K562 (cell line): ENCODE results near the gene MEAF6. TPM values are rescaled to one million over a fixed set of nuclear protein-coding genes. Genes with fewer than 3 reads are reported as not detected.

Source experiments
- CBFB ChIP-seq: sonication (generic); formaldehyde crosslinking; IDR thresholded peaks from 2 replicates; pipeline ENCODE4 v1.4.0; 2020; ENCODE audit warnings: mild to moderate bottlenecking, missing genetic modification reagents
- CSDE1 ChIP-seq, 2 experiments: fragments of 450-650 bp; IDR thresholded peaks; 2 replicates each; pipeline ENCODE4 v1.6.1; 2016; ENCODE audit warnings: mild to moderate bottlenecking in 1 of 2
- FOXK2 ChIP-seq, 2 experiments: fragments of 450-650 bp; IDR thresholded peaks in 1 of 2; conservative IDR thresholded peaks in 1 of 2; 2 replicates each; pipeline ENCODE4 v1.6.1; 2016; ENCODE audit warnings: low read depth in 2 of 2, mild to moderate bottlenecking in 1 of 2
- FOXM1 ChIP-seq, 2 experiments: fragments of 450-650 bp in 1 of 2; sonication (generic) in 1 of 2; formaldehyde crosslinking in 1 of 2; IDR thresholded peaks; 2 replicates each; pipeline versions ENCODE4 v1.6.1 to v1.9.0; 2017 to 2022; ENCODE audit warnings: low read depth in 2 of 2, mild to moderate bottlenecking in 2 of 2, missing genetic modification reagents in 1 of 2, moderate library complexity in 1 of 2
- PTBP1 ChIP-seq: fragments of 200-400 bp; formaldehyde crosslinking; IDR thresholded peaks from 2 replicates; pipeline ENCODE4 v1.6.1; 2017; ENCODE audit warnings: low read depth, low read length
- RBM22 ChIP-seq: fragments of 200-400 bp; formaldehyde crosslinking; IDR thresholded peaks from 2 replicates; pipeline ENCODE4 v1.6.1; 2018; ENCODE audit warnings: low read length, low read depth; ENCODE audit not compliant: poor library complexity, severe bottlenecking
- RUNX1 ChIP-seq: sonication (generic); IDR thresholded peaks from 2 replicates; pipeline ENCODE4 v1.6.1; 2016; ENCODE audit warnings: antibody characterized with exemption, low read depth
- STAG1 ChIP-seq: sonication (generic); formaldehyde crosslinking; IDR thresholded peaks from 2 replicates; pipeline ENCODE4 v1.5.0; 2020; ENCODE audit warnings: missing genetic modification reagents, borderline replicate concordance
- TCF3 ChIP-seq: sonication (generic); formaldehyde crosslinking; IDR thresholded peaks from 2 replicates; pipeline ENCODE4 v1.4.0; 2020; ENCODE audit warnings: mild to moderate bottlenecking, missing genetic modification reagents
- TEAD2 ChIP-seq: fragments of 450-650 bp; IDR thresholded peaks from 2 replicates; pipeline ENCODE4 v1.6.1; 2016; ENCODE audit warnings: missing genetic modification characterization, control low read depth, missing compliant biosample characterization
- ZNF24 ChIP-seq: fragments of 450-650 bp; IDR thresholded peaks from 2 replicates; pipeline ENCODE4 v1.6.1; 2016
- ZNF77 ChIP-seq: fragments of 250-450 bp; sonication (Bioruptor Pico); IDR thresholded peaks from 2 replicates; pipeline ENCODE4 v1.5.0; 2020
- polyA plus RNA-seq, 8 experiments: library from polyadenylated mRNA; depleted of rRNA in 4 of 8; stranded (reverse) in 5 of 8; unstranded in 3 of 8; fragments of >200 nt; fragmentation: Nextera tagmentation in 2 of 8; fragmentation: Illumina TruSeq in 1 of 8; extraction: Ambion mirVana in 2 of 8; extraction: Trizol in 1 of 8; gene quantifications; 2 replicates each; pipeline versions ENCODE4 v1.2.1 to v1.2.3, GENCODE V29; 2011 to 2014; ENCODE audit warnings: inconsistent platforms in 1 of 8, missing spikeins in 1 of 8
- total RNA-seq, 7 experiments: library from RNA; depleted of rRNA in 6 of 7; stranded (reverse); fragments of >200 nt in 6 of 7; fragmentation: Illumina TruSeq in 2 of 7; extraction: Trizol in 2 of 7; gene quantifications; 2 replicates each; pipeline versions ENCODE4 v1.2.1 to v1.2.3, GENCODE V29; 2011 to 2021; ENCODE audit warnings: low replicate concordance in 1 of 7
- TF ChIP-seq, protein P1 (sequence below): fragments of 450-650 bp; formaldehyde crosslinking; IDR thresholded peaks from 2 replicates; pipeline ENCODE4 v1.4.0; 2022; ENCODE audit warnings: missing genetic modification characterization
- TF ChIP-seq, protein P2 (sequence below): fragments of 450-650 bp; formaldehyde crosslinking; IDR thresholded peaks from 2 replicates; pipeline ENCODE4 v1.4.0; 2020; ENCODE audit warnings: mild to moderate bottlenecking, moderate library complexity
- TF ChIP-seq, protein P3 (sequence below): fragments of 450-650 bp; formaldehyde crosslinking; IDR thresholded peaks from 2 replicates; pipeline ENCODE4 v1.4.0; 2020; ENCODE audit warnings: mild to moderate bottlenecking, moderate library complexity
- TF ChIP-seq, protein P4 (sequence below), 2 experiments: fragments of 450-650 bp; conservative IDR thresholded peaks; 2 replicates each; pipeline ENCODE4 v1.6.1; 2017; ENCODE audit warnings: mild to moderate bottlenecking in 2 of 2, moderate library complexity in 2 of 2
- TF ChIP-seq, protein P5 (sequence below): fragments of 450-650 bp; conservative IDR thresholded peaks from 2 replicates; pipeline ENCODE4 v1.6.1; 2016; ENCODE audit warnings: missing genetic modification characterization, low read depth, mild to moderate bottlenecking, control low read depth, missing compliant biosample characterization
- TF ChIP-seq, protein P6 (sequence below): sonication (generic); formaldehyde crosslinking; IDR thresholded peaks from 2 replicates; pipeline ENCODE4 v1.4.0; 2020; ENCODE audit warnings: mild to moderate bottlenecking, missing genetic modification reagents

Gene MEAF6
- total and polyA plus RNA-seq, 9 of the 15 experiments (the other 6 are each of a cell fraction or from before 2014, with no cell fraction given) = 55.0 to 151 (median 92.3) TPM

DNA sequence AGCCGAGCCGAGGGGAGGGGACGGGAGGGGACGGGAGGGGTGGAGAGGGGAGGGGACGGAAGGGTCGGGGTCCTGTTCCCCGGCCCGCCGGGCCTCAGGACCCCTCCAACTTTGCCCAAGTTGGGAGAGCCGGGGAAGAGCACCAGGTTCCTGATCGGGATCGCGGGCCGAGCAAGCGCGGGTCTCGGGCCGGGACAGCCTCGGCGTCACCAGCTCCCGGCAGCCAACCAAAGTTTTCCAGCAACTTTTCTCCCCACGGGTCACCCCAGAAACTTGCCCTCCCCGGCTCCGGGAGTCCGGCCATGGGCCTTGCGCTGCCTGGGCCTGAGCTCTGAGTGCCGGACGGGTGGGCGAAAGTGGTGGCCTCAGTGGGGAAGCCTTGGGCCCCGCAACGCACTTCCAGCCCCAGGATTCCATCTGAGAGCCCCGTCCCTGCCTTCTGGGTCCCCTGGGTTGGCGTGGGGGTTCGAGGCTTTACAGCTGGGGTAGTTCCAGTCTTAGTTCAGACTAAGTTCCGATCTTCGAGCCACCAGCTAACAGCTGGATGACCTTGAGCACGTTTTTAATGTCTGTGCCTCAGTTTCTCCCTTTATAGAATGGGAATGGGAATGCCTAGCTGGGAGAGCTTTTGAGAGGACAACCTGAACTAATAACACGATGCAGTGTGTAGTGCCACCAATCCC, 39.7 kb downstream of the MEAF6 start (continued):
- TF ChIP-seq, protein P1, sequence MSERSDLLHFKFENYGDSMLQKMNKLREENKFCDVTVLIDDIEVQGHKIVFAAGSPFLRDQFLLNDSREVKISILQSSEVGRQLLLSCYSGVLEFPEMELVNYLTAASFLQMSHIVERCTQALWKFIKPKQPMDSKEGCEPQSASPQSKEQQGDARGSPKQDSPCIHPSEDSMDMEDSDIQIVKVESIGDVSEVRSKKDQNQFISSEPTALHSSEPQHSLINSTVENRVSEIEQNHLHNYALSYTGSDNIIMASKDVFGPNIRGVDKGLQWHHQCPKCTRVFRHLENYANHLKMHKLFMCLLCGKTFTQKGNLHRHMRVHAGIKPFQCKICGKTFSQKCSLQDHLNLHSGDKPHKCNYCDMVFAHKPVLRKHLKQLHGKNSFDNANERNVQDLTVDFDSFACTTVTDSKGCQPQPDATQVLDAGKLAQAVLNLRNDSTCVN (CRISPR knock-in tag) = peak; percentile 58; the same call in 1 of the 2 replicates
- TF ChIP-seq RUNX1 = 0 out of 2 replicates have a peak, but pooled peaks have one; percentile 5
- TF ChIP-seq CSDE1 (IDR thresholded peaks at IDR 0.05) = no peak
- TF ChIP-seq, protein P2, sequence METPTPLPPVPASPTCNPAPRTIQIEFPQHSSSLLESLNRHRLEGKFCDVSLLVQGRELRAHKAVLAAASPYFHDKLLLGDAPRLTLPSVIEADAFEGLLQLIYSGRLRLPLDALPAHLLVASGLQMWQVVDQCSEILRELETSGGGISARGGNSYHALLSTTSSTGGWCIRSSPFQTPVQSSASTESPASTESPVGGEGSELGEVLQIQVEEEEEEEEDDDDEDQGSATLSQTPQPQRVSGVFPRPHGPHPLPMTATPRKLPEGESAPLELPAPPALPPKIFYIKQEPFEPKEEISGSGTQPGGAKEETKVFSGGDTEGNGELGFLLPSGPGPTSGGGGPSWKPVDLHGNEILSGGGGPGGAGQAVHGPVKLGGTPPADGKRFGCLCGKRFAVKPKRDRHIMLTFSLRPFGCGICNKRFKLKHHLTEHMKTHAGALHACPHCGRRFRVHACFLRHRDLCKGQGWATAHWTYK = 0 out of 2 replicates have a peak, but pooled peaks have one; percentile 52
- 0 out of 2 replicates have a peak, but pooled peaks have one; percentile 16 for TF ChIP-seq CBFB (CRISPR knock-in tag)
- TF ChIP-seq STAG1 (CRISPR knock-in tag) = no peak
- no peak for TF ChIP-seq FOXM1 (IDR thresholded peaks at IDR 0.05; ENCODE audit: low read depth)
- TF ChIP-seq FOXM1 (CRISPR knock-in tag; IDR thresholded peaks at IDR 0.05; ENCODE audit: low read depth) = peak; percentile 19; the same call in 1 of the 2 replicates
- TF ChIP-seq, protein P3, sequence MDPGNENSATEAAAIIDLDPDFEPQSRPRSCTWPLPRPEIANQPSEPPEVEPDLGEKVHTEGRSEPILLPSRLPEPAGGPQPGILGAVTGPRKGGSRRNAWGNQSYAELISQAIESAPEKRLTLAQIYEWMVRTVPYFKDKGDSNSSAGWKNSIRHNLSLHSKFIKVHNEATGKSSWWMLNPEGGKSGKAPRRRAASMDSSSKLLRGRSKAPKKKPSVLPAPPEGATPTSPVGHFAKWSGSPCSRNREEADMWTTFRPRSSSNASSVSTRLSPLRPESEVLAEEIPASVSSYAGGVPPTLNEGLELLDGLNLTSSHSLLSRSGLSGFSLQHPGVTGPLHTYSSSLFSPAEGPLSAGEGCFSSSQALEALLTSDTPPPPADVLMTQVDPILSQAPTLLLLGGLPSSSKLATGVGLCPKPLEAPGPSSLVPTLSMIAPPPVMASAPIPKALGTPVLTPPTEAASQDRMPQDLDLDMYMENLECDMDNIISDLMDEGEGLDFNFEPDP = no peak
- TF ChIP-seq TEAD2 (tag) = no peak
- TF ChIP-seq, protein P4, sequence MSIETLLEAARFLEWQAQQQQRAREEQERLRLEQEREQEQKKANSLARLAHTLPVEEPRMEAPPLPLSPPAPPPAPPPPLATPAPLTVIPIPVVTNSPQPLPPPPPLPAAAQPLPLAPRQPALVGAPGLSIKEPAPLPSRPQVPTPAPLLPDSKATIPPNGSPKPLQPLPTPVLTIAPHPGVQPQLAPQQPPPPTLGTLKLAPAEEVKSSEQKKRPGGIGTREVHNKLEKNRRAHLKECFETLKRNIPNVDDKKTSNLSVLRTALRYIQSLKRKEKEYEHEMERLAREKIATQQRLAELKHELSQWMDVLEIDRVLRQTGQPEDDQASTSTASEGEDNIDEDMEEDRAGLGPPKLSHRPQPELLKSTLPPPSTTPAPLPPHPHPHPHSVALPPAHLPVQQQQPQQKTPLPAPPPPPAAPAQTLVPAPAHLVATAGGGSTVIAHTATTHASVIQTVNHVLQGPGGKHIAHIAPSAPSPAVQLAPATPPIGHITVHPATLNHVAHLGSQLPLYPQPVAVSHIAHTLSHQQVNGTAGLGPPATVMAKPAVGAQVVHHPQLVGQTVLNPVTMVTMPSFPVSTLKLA (conservative IDR thresholded peaks at IDR 0.05) = peak in 1 of 2 experiments; percentile 14; a peak in 1 of 4 replicates
- TF ChIP-seq RBM22 = peak; percentile 66
- no peak for TF ChIP-seq ZNF24
- no peak for TF ChIP-seq TCF3
- TF ChIP-seq FOXK2 (conservative IDR thresholded peaks at IDR 0.05 in 1 of 2, IDR thresholded peaks at IDR 0.05 in 1 of 2; ENCODE audit: low read depth in 2 of 2) = no peak
- TF ChIP-seq, protein P5, sequence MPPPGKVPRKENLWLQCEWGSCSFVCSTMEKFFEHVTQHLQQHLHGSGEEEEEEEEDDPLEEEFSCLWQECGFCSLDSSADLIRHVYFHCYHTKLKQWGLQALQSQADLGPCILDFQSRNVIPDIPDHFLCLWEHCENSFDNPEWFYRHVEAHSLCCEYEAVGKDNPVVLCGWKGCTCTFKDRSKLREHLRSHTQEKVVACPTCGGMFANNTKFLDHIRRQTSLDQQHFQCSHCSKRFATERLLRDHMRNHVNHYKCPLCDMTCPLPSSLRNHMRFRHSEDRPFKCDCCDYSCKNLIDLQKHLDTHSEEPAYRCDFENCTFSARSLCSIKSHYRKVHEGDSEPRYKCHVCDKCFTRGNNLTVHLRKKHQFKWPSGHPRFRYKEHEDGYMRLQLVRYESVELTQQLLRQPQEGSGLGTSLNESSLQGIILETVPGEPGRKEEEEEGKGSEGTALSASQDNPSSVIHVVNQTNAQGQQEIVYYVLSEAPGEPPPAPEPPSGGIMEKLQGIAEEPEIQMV = no peak
- TF ChIP-seq, protein P6, sequence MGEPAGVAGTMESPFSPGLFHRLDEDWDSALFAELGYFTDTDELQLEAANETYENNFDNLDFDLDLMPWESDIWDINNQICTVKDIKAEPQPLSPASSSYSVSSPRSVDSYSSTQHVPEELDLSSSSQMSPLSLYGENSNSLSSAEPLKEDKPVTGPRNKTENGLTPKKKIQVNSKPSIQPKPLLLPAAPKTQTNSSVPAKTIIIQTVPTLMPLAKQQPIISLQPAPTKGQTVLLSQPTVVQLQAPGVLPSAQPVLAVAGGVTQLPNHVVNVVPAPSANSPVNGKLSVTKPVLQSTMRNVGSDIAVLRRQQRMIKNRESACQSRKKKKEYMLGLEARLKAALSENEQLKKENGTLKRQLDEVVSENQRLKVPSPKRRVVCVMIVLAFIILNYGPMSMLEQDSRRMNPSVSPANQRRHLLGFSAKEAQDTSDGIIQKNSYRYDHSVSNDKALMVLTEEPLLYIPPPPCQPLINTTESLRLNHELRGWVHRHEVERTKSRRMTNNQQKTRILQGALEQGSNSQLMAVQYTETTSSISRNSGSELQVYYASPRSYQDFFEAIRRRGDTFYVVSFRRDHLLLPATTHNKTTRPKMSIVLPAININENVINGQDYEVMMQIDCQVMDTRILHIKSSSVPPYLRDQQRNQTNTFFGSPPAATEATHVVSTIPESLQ (CRISPR knock-in tag) = peak; percentile 74; the same call in 1 of the 2 replicates
- TF ChIP-seq PTBP1 = no peak
- TF ChIP-seq ZNF77 (CRISPR knock-in tag) = no peak
